Endothelial cell of umbilical vein (primary cell): ENCODE measurements around the gene LCAT. TPM values are rescaled to one million over a fixed set of nuclear protein-coding genes. Genes with fewer than 3 reads are reported as not detected.
"Not testable (repeated sequence)": the region's sequence is repeated elsewhere in the genome, so short reads cannot be mapped to it uniquely, and the experiment has no call there.

ENCODE experiments used
- BruUV-seq: library from RNA; stranded (reverse); fragments of 400-500 nt; replicated peaks from 2 replicates; lab custom pipeline; 2021; lab: Mats Ljungman, UMichigan
- CTCF ChIA-PET: fragments of 300-600, 350-600 bp; sonication (Branson Sonifier 250); formaldehyde crosslinking; loops from one replicate; lab custom pipeline; 2021; ENCODE audit warnings: antibody characterized with exemption, inconsistent platforms; lab: Charles Lee
- POLR2A ChIA-PET: fragments of 300-600, 350-600 bp; sonication (Branson Sonifier 250); formaldehyde crosslinking; loops from one replicate; lab custom pipeline; 2021; ENCODE audit warnings: antibody characterized with exemption, inconsistent platforms; lab: Charles Lee
- DNase-seq: peaks from one replicate; pipeline ENCODE4 v3.0.0-alpha.2; 2011; ENCODE audit warnings: low read depth, low spot score
- FAIRE-seq: peaks from 2 replicates; lab custom pipeline; 2011; peaks lifted over from hg19 to GRCh38; lab: Jason Lieb, UNC
- H2AFZ ChIP-seq: 2 replicates; pipeline ENCODE4 v1.6.0; 2012; ENCODE audit warnings: low read depth, low read length, control low read depth, inconsistent platforms
- H3K27ac ChIP-seq: 2 replicates; pipeline ENCODE4 v1.5.1; 2011; ENCODE audit warnings: low read depth, mild to moderate bottlenecking, control low read depth, low read length, moderate library complexity; ENCODE audit not compliant: insufficient read depth
- H3K27me3 ChIP-seq, 2 experiments: 2 replicates each; pipeline versions ENCODE4 v1.6.0 to v1.6.1; 2011; ENCODE audit warnings: low read length in 2 of 2, mixed read lengths in 1 of 2; ENCODE audit not compliant: control insufficient read depth in 2 of 2, insufficient read depth in 2 of 2
- H3K36me3 ChIP-seq, 2 experiments: 2 replicates in 1 of 2; 3 replicates in 1 of 2; pipeline ENCODE4 v1.5.1; 2011; ENCODE audit warnings: low read length in 2 of 2, mild to moderate bottlenecking in 1 of 2, moderate library complexity in 1 of 2; ENCODE audit not compliant: control insufficient read depth in 2 of 2, insufficient read depth in 2 of 2; ENCODE audit errors: extremely low read depth in 1 of 2
- H3K4me1 ChIP-seq: 3 replicates; pipeline ENCODE4 v1.5.1; 2011; ENCODE audit warnings: mild to moderate bottlenecking, low read length; ENCODE audit not compliant: control insufficient read depth, insufficient read depth; ENCODE audit errors: extremely low read depth
- H3K4me2 ChIP-seq: 2 replicates; pipeline ENCODE4 v1.6.1; 2011; ENCODE audit warnings: low read length, control low read depth, mixed read lengths; ENCODE audit not compliant: insufficient read depth
- H3K4me3 ChIP-seq, 3 experiments: fragments of 200-600 bp in 1 of 3; sonication (generic), shearing (Covaris generic) in 1 of 3; replicated peaks in 1 of 3; 2 replicates each; pipeline ENCODE4 v1.5.1; 2011 to 2016; ENCODE audit warnings: control low read depth in 3 of 3, low read length in 3 of 3, mild to moderate bottlenecking in 2 of 3, inconsistent platforms in 1 of 3, low read depth in 1 of 3, moderate library complexity in 1 of 3; ENCODE audit not compliant: insufficient read depth in 1 of 3
- H3K79me2 ChIP-seq: 2 replicates; pipeline ENCODE4 v1.6.0; 2012; ENCODE audit warnings: low read length, inconsistent platforms; ENCODE audit not compliant: control insufficient read depth, insufficient read depth
- H3K9ac ChIP-seq: replicated peaks from 2 replicates; pipeline ENCODE3; 2011; ENCODE audit warnings: low read length, control low read depth; ENCODE audit not compliant: insufficient read depth; ENCODE audit errors: extremely low read depth
- H3K9me1 ChIP-seq: replicated peaks from 3 replicates; pipeline ENCODE4 v1.6.0; 2011; ENCODE audit warnings: mild to moderate bottlenecking, low read length; ENCODE audit not compliant: control insufficient read depth, insufficient read depth; ENCODE audit errors: extremely low read depth
- H3K9me3 ChIP-seq: replicated peaks from 2 replicates; pipeline ENCODE4 v1.5.1; 2012; ENCODE audit warnings: low read length, inconsistent platforms; ENCODE audit not compliant: control insufficient read depth, insufficient read depth
- H4K20me1 ChIP-seq: replicated peaks from 2 replicates; pipeline ENCODE3; 2011; ENCODE audit warnings: mild to moderate bottlenecking, low read length; ENCODE audit not compliant: control insufficient read depth, insufficient read depth; ENCODE audit errors: extremely low read depth
- EZH2 ChIP-seq: IDR thresholded peaks from 2 replicates; pipeline ENCODE4 v1.6.1; 2012; ENCODE audit warnings: borderline replicate concordance, low read depth, mild to moderate bottlenecking, moderate library complexity, low read length, inconsistent platforms; ENCODE audit not compliant: severe bottlenecking
- FOS ChIP-seq: IDR thresholded peaks from 2 replicates; pipeline ENCODE4 v1.6.1; 2011; ENCODE audit warnings: mild to moderate bottlenecking, low read length, moderate library complexity, borderline replicate concordance; ENCODE audit not compliant: insufficient read depth
- GATA2 ChIP-seq: IDR thresholded peaks from 2 replicates; pipeline ENCODE4 v1.7.0; 2011; ENCODE audit warnings: low read depth, mild to moderate bottlenecking, moderate library complexity, mixed read lengths, low read length; ENCODE audit not compliant: insufficient read length, insufficient read depth
- JUN ChIP-seq: IDR thresholded peaks from 2 replicates; pipeline ENCODE4 v1.6.1; 2011; ENCODE audit warnings: borderline replicate concordance, low read depth; ENCODE audit not compliant: insufficient read length, insufficient read depth
- MYC ChIP-seq: IDR thresholded peaks from one replicate; pipeline ENCODE4 v1.6.1; 2011; ENCODE audit warnings: mild to moderate bottlenecking, low read depth, low read length
- POLR2AphosphoS5 ChIP-seq: IDR thresholded peaks from 2 replicates; pipeline ENCODE4 v1.6.1; 2012; ENCODE audit warnings: low read depth, mild to moderate bottlenecking, control low read depth, low read length, moderate library complexity; ENCODE audit not compliant: insufficient read depth
- dilution Hi-C: fragments of 300-500 bp; cut with MboI; formaldehyde crosslinking; loops from one replicate; pipeline ENCODE4 v1.15.0; 2019; ENCODE audit warnings: low sequenced_read_pairs; ENCODE audit not compliant: extremely low pct_ligation_motif_present
- intact Hi-C: fragments of 100-400 bp; cut with micrococcal nuclease; formaldehyde crosslinking; loops from one replicate; pipeline ENCODE4 v1.10.0; 2022
- polyA plus RNA-seq, 4 experiments: library from polyadenylated mRNA; depleted of rRNA in 3 of 4; stranded (reverse) in 3 of 4; unstranded in 1 of 4; fragments of >200 nt; gene quantifications; 2 replicates each; pipeline versions ENCODE4 v1.2.1 to v1.2.3, GENCODE V29; 2011 to 2012; ENCODE audit warnings: missing spikeins in 1 of 4
- total RNA-seq: library from RNA; stranded (reverse); gene quantifications from 2 replicates; pipeline ENCODE4 v1.2.3, GENCODE V29; 2021
- TF ChIP-seq, protein P1 (sequence below), 2 donors: IDR thresholded peaks; 1 replicate in 1 of 2; 2 replicates in 1 of 2; pipeline ENCODE4 v1.5.1; 2011; ENCODE audit warnings: low read length in 2 of 2, mild to moderate bottlenecking in 2 of 2, moderate library complexity in 2 of 2, control low read depth in 1 of 2, inconsistent platforms in 1 of 2, low read depth in 1 of 2; ENCODE audit not compliant: insufficient read depth in 1 of 2; ENCODE audit errors: extremely low read depth in 1 of 2
- TF ChIP-seq, protein P2 (sequence below): IDR thresholded peaks from 2 replicates; pipeline ENCODE4 v1.6.1; 2011; ENCODE audit not compliant: insufficient read depth, insufficient read length

The LCAT gene
- total and polyA plus RNA-seq, 2 donors (not counting 3 experiments of a cell fraction or from before 2014, with no cell fraction given): 22.6 to 46.1 TPM

DNA sequence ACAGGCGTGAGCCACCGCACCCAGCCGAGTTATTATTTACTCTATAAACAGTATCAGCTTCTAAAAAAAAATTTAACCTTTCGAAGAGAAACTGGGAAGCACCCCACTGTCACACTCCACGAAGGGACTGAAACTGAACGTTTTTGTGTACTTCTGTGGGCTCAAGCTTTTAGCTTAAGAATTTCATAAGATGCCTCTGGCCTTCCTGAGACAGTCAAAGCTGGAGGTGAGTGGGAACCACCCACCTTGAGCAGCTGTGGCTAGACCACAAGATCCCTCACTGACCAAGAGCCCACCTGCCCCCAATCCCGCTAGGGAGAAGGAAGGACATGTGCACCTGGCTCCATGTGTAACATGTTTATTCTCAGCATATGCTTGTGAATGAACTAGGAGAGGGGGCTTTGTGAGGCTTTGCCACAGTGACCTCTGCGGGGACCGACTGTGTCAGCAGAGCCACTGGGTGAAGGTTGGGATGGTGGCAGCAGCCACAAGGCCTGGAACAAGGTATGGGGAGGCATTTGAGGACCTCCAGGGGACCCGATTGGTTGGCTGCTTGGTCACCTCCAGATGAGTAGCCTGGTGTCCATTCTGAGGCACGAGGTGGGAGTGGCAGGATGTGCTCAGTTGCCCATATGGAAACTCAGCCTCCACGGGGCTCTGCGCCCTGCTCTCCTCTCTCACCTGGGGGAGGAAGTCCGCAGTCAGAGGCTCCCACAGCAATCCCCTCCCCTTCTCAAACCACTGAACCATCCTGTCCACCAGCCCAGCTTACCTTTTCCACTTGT, 31.6 kb upstream of the LCAT start:
- CTCF ChIA-PET: no interaction called here

DNA sequence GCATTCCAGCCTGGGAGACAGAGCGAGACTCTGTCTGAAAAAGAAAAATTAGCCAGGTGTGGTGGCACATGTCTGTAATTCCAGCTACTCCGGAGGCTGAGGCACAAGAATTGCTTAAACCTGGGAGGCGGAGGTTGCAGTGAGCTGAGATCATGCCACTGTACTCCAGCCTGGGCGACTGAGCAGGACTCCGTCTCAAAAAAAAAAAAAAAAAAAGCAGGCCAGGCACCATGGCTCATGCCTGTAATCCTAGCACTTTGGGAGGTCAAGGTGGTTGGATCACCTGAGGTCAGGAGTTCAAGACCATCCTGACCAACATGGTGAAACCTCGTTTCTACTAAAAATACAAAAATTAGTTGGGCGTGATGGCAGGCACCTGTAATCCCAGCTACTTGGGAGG, 28.4 kb upstream of the LCAT start:
- H3K4me2 ChIP-seq, H3K9ac ChIP-seq, H3K9me3 ChIP-seq, H3K4me3 ChIP-seq, H3K36me3 ChIP-seq, H3K27me3 ChIP-seq, DNase-seq, H3K4me1 ChIP-seq, H2AFZ ChIP-seq, intact Hi-C loops, BruUV-seq, H4K20me1 ChIP-seq, H3K9me1 ChIP-seq, dilution Hi-C loops, H3K79me2 ChIP-seq, H3K27ac ChIP-seq, POLR2A ChIA-PET, FAIRE-seq: not testable (repeated sequence)
- CTCF ChIA-PET: interaction anchor here (1.3 kb wide), 1 partner anchor 9 kb away, joined by 3 read pairs; no protein-coding TSS in a partner anchor

More for the DNA sequence above, 31.6 kb upstream of the LCAT start:
- Histone ChIP-seq H4K20me1 (no peaks in the 10 kb centered on the region), H3K4me3 (no peak overlapping the region), H3K9me1 (no peaks in the 10 kb centered on the region), H3K4me1 (no peaks in the 10 kb centered on the region), H3K27ac (no peak overlapping the region), H2AFZ (no peak overlapping the region), H3K4me2 (no peak overlapping the region), H3K9me3 (no peaks in the 10 kb centered on the region), H3K9ac (no peak overlapping the region), H3K27me3 (peaks cover 0 to 3% of the 10 kb centered on the region in 2 experiments), H3K79me2 (no peaks in the 10 kb centered on the region), H3K36me3 (no peaks in the 10 kb centered on the region)
- intact Hi-C loops (no loop called here), dilution Hi-C loops (no loop called here)
- no TSS peak for BruUV-seq
- FAIRE-seq: no peak
- POLR2A ChIA-PET: no interaction called here
- DNase-seq: no peak
- no peak for TF ChIP-seq EZH2
- TF ChIP-seq, protein P1, sequence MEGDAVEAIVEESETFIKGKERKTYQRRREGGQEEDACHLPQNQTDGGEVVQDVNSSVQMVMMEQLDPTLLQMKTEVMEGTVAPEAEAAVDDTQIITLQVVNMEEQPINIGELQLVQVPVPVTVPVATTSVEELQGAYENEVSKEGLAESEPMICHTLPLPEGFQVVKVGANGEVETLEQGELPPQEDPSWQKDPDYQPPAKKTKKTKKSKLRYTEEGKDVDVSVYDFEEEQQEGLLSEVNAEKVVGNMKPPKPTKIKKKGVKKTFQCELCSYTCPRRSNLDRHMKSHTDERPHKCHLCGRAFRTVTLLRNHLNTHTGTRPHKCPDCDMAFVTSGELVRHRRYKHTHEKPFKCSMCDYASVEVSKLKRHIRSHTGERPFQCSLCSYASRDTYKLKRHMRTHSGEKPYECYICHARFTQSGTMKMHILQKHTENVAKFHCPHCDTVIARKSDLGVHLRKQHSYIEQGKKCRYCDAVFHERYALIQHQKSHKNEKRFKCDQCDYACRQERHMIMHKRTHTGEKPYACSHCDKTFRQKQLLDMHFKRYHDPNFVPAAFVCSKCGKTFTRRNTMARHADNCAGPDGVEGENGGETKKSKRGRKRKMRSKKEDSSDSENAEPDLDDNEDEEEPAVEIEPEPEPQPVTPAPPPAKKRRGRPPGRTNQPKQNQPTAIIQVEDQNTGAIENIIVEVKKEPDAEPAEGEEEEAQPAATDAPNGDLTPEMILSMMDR (IDR thresholded peaks at IDR 0.05; ENCODE audit: extremely low read depth in 1 of 2, insufficient read depth in 1 of 2, low read depth in 1 of 2, low read length in 2 of 2): no peak
- TF ChIP-seq MYC: no peak
- TF ChIP-seq POLR2AphosphoS5: no peak
- no peak for TF ChIP-seq GATA2
- TF ChIP-seq JUN: no peak
- TF ChIP-seq FOS: no peak
- TF ChIP-seq, protein P2, sequence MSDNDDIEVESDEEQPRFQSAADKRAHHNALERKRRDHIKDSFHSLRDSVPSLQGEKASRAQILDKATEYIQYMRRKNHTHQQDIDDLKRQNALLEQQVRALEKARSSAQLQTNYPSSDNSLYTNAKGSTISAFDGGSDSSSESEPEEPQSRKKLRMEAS: no peak
